GM18867 (cell line): ENCODE data around the gene ADM5.

Experiments used
- ATAC-seq: cut with Tn5 transposase; IDR thresholded peaks from one replicate; pipeline ENCODE4 v1.9.1; 2021; ENCODE audit warnings: mild to moderate bottlenecking, moderate library complexity; ENCODE audit not compliant: unreplicated experiment

The ADM5 gene

GRCh38 chr19:49679771-49680413, 9.5 kb upstream of the ADM5 start:
- no peak for ATAC-seq

GRCh38 chr19:49680421-49681351, 8.7 kb upstream of the ADM5 start:
- ATAC-seq, result no peak

GRCh38 chr19:49681830-49682229, 7.6 kb upstream of the ADM5 start:
- ATAC-seq, result no peak

GRCh38 chr19:49682274-49682673, 7.1 kb upstream of the ADM5 start:
- ATAC-seq, result no peak

- ATAC-seq, result no peak
These were observed 5.6 kb upstream of the ADM5 start for GRCh38 chr19:49683814-49684250.

- no peak for ATAC-seq
These were observed 5.0 kb upstream of the ADM5 start for GRCh38 chr19:49684251-49684982.

GRCh38 chr19:49684983-49685553, 4.3 kb upstream of the ADM5 start:
- no peak for ATAC-seq

- no peak for ATAC-seq
These were observed 3.5 kb upstream of the ADM5 start for GRCh38 chr19:49685845-49686332.

- no peak for ATAC-seq
These were observed 2.8 kb upstream of the ADM5 start for GRCh38 chr19:49686503-49687088.

GRCh38 chr19:49687150-49687549, 2.2 kb upstream of the ADM5 start:
- ATAC-seq, result no peak

- ATAC-seq, result no peak
These were observed 1.7 kb upstream of the ADM5 start for GRCh38 chr19:49687566-49688316.

- ATAC-seq, result no peak
These were observed 762 bp upstream of the ADM5 start for GRCh38 chr19:49688531-49689132.

- no peak for ATAC-seq
These were observed 773 bp downstream of the ADM5 start for GRCh38 chr19:49690079-49690655.

- ATAC-seq, result no peak
These were observed 1.4 kb downstream of the ADM5 start, which contains the start of gene CPT1C for GRCh38 chr19:49690656-49691242. CPT1C (plus strand) TSS chr19:49691116; CDS start chr19:49692253, 1,137 bp downstream.

- ATAC-seq, result no peak
These were observed 2.1 kb downstream of the ADM5 start for GRCh38 chr19:49691243-49692146.

- no peak for ATAC-seq
These were observed 2.7 kb downstream of the ADM5 start for GRCh38 chr19:49692147-49692506.

GRCh38 chr19:49696115-49696514, 6.7 kb downstream of the ADM5 start:
- ATAC-seq, result no peak

GRCh38 chr19:49696865-49697264, 7.5 kb downstream of the ADM5 start:
- no peak for ATAC-seq
